Measurements from ENCODE around the gene SLN.

SLN gene

GRCh38 chr11:107688322-107688918 lies 23.4 kb downstream of the SLN start:
- DNase-seq (ENCODE audit: low spot score) (no peak), FAIRE-seq (no peak)

GRCh38 chr11:107683807-107684206 lies 28.0 kb downstream of the SLN start:
- no peak for FAIRE-seq
- no peak for DNase-seq (ENCODE audit: low spot score)

- FAIRE-seq, result no peak
- no peak for DNase-seq (ENCODE audit: low spot score)
Measured at GRCh38 chr11:107683061-107683460, 28.8 kb downstream of the SLN start.

GRCh38 chr11:107682572-107682971 lies 29.3 kb downstream of the SLN start:
- DNase-seq (ENCODE audit: low spot score), result no peak
- no peak for FAIRE-seq

DNA sequence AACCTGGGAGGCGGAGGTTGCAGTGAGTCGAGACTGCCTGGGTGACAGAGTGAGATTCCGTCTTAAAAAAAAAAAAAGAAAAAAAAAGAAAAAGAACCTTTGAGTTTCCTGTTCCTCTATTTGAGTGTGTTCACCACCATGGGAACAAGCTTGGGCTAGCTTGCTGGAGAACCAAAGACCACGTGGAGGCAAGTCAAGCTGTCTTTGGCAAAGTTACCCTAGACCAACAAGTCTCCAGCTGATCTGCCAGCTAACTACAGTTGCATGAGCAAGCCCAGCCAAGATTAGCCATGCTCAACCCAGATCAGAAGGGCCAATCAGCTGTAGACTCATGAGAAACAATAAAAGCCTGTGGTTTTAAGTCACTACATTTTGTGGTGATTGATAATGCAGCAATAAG lies 29.7 kb downstream of the SLN start:
- no peak for FAIRE-seq
- no peak for DNase-seq (ENCODE audit: low spot score)

GRCh38 chr11:107679255-107680024 lies 32.4 kb downstream of the SLN start:
- DNase-seq (ENCODE audit: low spot score) (no peak), FAIRE-seq (no peak)

DNA sequence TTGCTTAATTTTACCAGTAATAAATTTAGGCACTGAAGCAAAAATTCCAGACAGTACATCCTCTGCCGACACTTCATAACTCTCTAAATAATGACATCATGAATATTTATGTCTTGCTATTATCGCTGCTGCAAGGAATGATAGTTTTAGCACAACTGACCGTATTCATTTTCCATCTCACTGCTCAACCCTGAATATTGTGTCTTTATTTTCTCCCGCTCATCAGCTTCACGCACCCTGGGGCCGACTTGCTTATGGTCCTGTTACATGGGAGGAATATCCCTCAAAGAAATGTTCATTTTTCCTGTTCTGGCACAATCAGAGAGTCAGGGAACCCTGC lies 33.3 kb downstream of the SLN start:
- FAIRE-seq (no peak), DNase-seq (ENCODE audit: low spot score) (no peak)

DNA sequence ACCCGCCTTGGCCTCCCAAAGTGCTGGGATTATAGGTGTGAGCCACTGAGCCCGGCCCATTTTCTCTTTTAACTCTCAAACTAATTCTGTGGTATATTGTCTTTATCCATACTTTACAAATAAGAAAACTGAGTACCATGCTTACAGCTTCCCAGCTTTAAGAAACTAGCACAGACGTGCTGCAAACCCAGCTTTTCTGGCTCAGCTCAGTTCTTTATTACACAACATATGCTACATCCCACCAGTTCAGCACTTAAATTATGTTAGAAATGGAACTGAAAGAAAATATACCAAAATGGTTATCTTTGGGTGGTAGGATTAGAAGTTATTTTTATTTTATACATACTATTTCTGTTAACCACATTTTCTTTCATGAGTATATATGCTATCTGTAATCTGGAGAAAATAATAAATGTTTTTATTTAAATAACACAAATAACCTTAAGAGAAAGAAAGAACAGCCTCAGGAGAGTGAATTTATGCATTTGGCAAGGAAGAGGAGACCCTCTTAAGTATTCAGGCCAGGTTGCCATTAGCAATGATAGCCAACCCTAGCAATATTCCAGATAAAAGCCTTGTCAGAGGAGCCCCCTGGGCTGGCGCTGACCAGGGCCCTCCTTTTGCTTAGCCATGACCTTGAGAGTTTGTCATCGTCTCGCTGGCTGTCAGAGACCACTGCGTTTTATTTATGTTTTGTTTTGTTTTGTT lies 33.8 kb downstream of the SLN start:
- FAIRE-seq, result no peak
- no peak for DNase-seq (ENCODE audit: low spot score)

- no peak for DNase-seq (ENCODE audit: low spot score)
- FAIRE-seq, result no peak
Measured at GRCh38 chr11:107676336-107677057, 35.4 kb downstream of the SLN start.

GRCh38 chr11:107675902-107676301 lies 36.0 kb downstream of the SLN start:
- no peak for FAIRE-seq
- no peak for DNase-seq (ENCODE audit: low spot score)

DNA sequence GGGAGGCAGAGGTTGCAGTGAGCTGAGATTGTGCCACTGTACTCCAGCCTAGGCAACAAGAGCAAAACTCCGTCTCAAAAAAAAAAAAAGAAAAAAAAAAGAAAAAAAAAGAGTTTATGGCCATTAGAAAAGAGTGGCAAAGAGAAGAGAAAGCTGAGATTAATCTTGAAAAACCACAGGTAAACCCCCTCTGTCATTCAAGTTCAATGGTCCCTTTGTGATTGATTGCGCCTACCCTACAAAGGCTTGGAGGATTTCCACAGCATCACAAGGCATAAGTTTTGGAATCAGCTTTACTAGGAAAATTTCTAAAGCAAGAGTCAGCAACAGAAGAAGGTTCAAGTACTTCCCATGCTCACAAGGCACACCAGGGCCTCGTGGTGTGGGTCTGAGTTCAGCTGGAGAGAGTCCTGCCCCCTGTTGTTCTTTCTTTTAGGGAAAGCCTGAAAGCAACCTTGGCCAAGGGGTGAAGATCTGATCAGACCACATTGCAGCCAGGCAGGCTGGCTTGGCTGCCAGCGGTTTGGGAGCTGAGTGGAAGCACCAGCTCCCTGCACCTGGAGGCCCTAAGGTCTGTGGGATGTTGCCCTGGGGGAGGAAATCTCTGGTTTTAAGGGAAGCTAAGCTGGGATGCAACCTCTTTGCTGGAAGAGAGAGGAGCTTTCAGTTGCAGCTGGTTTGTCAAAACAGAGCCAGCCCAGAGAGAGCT lies 41.8 kb downstream of the SLN start:
- no peak for DNase-seq (ENCODE audit: low spot score)
- no peak for FAIRE-seq

DNA sequence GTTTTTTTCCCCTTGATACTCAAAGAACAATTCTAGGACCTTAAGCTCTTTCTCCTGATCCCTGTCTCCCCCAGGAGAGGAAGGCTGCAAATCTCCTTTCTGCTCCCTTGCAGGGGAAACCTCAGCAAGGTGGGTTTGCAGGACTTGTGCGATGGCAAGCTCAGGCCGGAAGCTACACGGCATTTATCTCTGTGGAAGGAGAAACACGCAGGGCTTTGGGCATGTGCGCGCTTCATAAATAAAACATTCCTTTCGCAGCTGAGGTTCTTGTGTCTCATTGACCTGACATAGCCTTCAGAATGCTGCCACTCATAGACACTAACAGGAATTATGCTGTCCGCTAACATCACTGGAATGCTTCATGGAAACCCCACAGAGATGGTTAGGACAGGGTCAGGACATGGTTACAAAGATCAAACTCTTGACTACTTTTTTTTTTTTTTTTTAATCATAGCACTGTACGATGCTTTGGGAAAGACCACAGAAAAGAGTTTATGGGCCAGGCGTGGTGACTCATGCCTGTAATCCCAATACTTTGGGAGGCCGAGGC lies 42.6 kb downstream of the SLN start:
- FAIRE-seq (no peak), DNase-seq (ENCODE audit: low spot score) (peak; percentile 23)

DNA sequence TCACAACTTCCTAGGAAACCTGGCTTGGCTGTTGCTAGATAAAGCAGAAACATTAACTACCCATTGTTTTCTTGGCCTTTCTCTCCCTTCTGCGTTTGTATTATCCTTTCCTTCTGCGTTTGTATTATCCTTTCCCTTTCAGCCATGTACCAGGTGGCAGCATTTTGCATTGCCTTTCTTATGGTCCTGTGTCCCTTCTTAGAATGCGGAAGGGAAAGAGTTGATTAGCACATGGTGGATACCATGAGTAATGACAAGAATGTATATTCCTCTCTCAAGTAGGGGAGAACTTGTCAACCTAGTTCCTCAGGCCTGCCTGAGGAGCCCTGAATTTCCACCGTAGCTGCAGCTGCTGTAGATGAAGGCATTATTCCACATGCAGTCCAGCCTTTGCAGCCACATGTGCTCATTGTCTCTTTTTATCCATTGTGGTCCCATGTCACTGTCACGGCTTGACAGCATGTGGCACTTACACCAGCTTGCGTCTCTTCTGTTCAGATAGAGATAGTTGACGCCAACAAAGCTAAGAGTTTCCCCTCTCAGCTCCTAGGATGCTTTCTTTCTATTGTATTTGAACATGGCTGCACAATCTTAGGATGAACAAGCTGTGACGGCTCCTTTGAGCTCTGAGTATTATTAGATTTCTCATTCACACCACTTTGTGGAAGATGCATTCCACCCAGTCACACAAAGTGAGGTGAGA lies 44.8 kb downstream of the SLN start:
- FAIRE-seq, result no peak
- no peak for DNase-seq (ENCODE audit: low spot score)

DNA sequence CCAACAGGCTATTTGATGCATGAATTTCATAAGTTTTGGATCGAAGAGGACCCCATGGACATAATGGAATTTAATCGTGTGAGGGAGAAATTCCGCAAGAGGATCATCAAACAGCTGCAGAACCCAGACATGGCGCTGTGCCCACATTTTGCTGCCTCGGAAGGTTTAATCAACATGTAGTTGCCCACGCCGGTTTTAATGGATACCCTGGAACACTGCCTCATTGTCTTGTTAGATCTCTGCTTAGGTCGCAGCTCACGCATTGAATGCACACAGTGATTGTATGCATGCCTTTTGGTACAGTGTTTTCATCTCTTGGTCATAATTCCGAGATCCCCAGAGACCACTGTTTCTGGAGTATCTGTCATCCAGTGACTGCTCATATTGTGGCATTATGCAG lies 46.8 kb downstream of the SLN start:
- FAIRE-seq (no peak), DNase-seq (ENCODE audit: low spot score) (no peak)

DNA sequence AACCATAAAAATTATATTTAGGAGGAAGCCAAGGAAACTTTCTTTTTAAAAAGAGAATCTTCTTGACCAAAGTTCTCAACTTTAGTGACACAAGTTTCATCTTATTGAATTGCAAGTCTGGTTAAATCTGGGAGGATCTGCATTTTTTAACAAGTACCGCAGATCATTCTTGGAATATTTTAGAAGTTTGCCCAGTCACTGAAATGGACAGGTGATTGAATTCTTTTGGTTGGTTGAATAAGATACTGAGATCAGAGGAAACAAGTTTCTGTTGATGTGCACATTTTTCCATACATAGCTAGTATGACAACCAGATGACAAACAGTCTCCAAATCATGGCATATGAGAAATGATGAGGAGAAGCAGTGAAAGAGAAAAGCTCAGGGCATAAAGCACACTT lies 50.2 kb downstream of the SLN start:
- no peak for FAIRE-seq
- no peak for DNase-seq (ENCODE audit: low spot score)

- FAIRE-seq (no peak), DNase-seq (ENCODE audit: low spot score) (no peak)
Measured at GRCh38 chr11:107660066-107660465, 51.8 kb downstream of the SLN start.

GRCh38 chr11:107659310-107659709 lies 52.5 kb downstream of the SLN start:
- FAIRE-seq (no peak), DNase-seq (ENCODE audit: low spot score) (no peak)
